Skin epidermis (tissue), 12 donors: ENCODE measurements around the gene RPTN.
A peak's percentile ranks its signal among the peaks of the same experiment; 100 is the strongest.

Experiments used
- H3K27ac ChIP-seq, 21 experiments: fragments of 200-600 bp; sonication (generic) in 11 of 21; one replicate each; pipeline ENCODE4 v1.5.0; 2020; ENCODE audit warnings: mild to moderate bottlenecking in 3 of 21, inconsistent platforms in 2 of 21, moderate library complexity in 2 of 21
- H3K4me3 ChIP-seq, 7 experiments: fragments of 200-600 bp; sonication (generic) in 2 of 7; one replicate each; pipeline ENCODE4 v1.5.0; 2020; ENCODE audit warnings: inconsistent platforms in 2 of 7, mild to moderate bottlenecking in 2 of 7, moderate library complexity in 1 of 7

The RPTN gene

DNA sequence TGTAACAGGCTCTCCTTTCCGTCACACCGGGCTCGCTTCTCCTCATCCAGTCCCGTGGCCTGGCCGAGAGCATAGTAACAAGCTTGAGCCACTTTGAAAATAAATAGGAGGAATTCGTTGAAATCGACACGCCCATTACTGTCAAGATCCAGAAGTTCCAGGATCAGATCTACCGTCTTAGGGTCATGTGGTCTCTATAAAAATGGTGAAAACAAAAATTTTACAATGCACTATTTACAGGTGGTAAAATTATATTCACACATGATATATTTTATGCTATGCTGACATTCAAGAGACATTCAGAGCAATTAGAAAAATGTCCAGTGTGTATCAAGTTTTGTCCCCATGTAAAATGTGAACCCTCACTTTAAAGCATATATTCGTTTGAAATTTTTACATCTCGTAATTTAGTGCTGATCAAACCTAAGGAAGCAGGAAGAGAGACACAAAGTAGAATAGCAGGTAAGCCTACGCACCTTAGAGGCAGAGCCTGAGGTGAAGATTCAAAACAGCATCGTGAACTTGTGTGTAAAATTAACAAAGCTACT lies 46.1 kb downstream of the RPTN start:
- no peak overlapping the region for H3K27ac ChIP-seq
- H3K4me3 ChIP-seq, result peak overlapping the region in 2 of 7 experiments; percentile 26 to 44

DNA sequence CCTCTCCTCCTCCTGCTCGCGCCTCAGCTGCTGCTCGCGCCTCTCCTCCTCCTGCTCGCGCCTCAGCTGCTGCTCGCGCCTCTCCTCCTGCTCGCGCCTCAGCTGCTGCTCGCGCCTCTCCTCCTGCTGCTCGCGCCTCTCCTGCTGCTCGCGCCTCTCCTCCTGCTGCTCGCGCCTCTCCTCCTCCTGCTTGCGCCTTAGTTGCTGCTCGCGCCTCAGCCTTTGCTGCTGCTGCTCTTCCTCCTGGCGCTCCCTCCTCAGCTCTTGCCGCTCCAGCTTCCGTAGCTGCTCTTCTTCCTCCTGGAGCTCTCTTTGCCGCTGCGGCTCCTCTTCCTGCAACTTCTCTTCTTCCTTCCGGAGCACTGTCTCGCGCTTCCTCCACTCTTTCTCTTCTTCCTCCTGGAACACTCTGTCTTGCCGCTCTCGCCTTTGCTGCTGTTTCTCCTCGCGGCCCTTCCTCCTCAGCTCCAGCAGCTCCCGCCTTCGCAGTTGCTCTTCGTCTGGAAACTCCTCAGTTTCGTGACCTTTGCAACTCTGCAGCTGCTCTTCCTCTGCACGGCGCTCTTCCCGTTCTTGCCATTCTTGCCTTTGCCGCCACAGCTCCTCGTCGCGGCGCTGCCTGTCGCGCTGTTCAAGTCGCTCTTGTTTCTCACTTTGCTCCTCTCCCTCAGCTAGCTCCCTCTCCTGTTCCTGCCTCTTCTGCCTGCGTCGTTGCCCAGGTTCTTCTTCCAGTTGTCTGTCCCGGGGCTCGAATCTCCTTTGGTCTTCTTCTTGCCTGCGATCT lies 46.7 kb downstream of the RPTN start:
- Histone ChIP-seq H3K27ac (no peak overlapping the region), H3K4me3 (peak overlapping the region; percentile 19 to 44 (median 26))

DNA sequence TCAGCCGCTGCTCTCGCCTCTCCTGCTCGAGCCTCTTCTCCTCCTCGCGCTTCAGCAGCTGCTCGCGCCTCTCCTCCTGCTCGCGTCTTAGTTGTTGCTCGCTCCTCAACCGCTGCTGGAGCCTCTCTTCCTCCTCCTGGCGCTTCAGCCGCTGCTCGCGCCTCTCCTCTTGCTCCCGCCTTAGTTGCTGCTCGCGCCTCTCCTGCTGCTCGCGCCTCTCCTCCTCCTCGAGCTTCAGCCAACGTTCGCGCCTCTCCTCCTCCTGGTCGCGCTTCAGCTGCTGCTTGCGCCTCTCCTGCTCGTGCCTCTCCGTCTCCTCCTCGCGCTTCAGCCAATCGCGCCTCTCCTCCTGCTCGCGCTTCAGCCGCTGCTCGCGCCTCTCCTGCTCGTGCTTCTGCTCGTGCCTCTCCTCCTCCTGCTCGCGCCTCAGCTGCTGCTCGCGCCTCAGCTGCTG lies 47.5 kb downstream of the RPTN start:
- H3K27ac ChIP-seq, result no peak overlapping the region
- peak overlapping the region; percentile 19 to 44 (median 26) for H3K4me3 ChIP-seq

DNA sequence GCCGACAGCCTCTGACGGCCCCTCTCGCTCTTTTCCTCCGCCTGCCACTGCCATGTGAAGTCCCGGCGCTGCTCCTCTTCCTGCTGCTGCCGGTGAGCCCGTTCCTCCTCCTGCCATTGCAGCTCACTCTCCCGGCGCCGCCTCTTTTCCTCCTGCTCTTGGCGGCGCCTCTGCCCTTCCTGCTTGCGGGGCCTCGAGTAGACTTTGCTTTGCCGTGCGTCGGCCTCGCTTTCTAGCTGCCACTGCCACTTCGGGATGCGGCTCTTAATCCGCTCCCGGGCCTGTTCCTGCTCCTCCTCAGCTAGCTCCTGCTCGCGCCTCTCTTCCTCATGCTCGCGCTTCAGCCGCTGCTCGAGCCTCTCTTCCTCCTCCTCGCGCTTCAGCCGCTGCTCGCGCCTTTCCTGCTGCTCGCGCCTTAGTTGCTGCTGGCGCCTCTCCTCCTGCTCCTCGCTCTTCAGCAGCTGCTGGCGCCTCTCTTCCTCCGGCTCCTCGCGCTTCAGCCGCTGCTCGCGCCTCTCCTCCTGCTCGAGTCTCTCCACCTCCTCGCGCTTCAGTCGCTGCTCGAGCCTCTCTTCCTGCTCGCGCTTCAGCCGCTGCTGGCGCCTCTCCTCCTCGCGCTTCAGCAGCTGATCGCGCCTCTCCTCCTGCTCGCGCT lies 48.0 kb downstream of the RPTN start:
- no peak overlapping the region for H3K27ac ChIP-seq
- peak overlapping the region; percentile 19 to 44 (median 26) for H3K4me3 ChIP-seq

DNA sequence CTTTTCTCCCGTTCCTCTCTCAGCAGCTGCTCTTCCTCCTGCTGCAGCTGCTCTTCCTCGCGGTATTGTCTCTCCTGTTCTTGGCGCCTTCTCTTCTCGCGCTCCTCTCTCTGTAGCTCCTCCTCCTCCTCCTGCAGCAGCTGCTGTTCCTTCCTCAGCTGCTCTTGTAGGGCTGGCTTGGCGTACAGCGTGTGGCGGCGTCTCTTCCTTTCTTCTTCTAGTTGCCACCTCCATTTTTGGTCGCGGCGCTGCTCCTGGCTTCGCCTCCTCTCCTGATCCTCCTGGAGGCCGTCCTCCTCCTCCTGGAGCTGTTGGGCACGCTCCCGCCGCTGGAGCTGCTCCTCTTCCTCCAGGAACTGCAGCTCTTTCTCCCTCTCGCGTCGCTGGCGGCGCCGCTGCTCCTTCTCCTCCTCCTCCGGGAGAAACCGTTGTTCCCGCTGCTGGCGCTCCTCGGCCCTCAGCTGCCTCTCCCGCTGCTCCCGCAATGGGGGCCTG lies 48.6 kb downstream of the RPTN start:
- peak overlapping the region; percentile 19 to 44 (median 26) for H3K4me3 ChIP-seq
- H3K27ac ChIP-seq, result no peak overlapping the region

DNA sequence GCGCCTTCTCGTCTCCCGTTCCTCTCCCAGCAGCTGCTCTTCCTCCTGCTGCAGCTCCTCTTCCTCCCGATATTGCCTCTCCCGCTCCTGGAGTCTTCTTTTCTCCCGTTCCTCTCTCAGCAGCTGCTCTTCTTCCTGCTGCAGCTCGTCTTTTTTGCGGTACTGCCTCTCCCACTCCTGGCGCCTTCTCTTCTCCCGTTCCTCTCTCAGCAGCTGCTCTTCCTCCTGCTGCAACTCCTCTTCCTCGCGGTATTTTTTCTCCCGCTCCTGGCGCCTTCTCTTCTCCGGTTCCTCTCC lies 49.1 kb downstream of the RPTN start:
- no peak overlapping the region for H3K27ac ChIP-seq
- peak overlapping the region in 6 of 7 experiments; percentile 19 to 44 (median 28) for H3K4me3 ChIP-seq

DNA sequence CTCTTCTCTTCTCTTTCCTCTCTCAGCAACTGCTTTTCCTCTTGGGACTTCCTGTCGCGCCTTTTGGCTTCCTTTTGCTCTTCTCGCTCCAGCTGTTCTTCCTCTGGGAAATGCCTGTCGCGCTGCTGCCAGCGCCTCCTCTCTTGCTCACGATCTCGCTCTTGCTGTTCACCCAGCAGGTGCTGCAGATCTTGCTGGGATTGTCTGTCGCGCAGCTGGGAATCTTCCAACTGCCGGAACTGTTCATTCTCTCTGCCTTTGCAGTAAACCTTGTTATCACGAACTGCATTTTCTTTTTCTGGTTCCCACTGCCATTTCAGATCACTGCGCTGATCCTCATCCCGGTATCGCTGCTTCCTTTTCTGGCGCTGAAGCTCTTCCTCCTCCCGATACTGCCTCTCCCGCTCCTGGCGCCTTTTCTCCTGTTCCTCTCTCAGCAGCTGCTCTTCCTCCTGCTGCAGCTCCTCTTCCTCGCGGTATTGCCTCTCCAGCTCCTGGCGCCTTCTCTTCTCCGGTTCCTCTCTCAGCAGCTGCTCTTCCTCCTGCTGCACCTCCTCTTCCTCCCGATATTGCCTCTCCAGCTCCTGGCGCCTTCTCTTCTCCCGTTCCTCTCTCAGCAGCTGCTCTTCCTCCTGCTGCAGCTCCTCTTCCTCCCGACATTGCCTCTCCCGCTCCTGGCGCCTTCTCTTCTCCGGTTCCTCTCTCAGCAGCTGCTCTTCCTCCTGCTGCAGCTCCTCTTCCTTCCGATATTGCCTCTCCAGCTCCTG lies 49.6 kb downstream of the RPTN start:
- Histone ChIP-seq H3K4me3 (peak overlapping the region in 6 of 7 experiments; percentile 19 to 44 (median 28)), H3K27ac (no peak overlapping the region)

DNA sequence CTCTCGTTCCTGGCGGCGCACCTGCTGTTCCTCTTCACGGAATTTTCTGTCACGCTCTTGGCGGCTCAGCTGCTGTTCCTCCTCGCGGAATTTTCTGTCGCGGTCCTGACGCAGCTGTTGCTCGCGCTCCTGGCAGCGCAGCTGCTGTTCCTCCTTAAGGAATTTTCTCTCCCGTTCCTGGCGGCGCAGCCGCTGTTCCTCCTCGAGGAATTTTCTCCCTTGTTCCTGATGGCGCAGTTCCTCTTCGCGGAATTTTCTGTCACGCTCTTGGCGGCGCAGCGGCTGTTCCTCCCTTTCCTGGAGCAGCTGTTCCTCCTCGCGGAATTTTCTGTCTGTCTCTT lies 50.2 kb downstream of the RPTN start:
- H3K4me3 ChIP-seq, result peak overlapping the region in 4 of 7 experiments; percentile 10 to 44 (median 28)

DNA sequence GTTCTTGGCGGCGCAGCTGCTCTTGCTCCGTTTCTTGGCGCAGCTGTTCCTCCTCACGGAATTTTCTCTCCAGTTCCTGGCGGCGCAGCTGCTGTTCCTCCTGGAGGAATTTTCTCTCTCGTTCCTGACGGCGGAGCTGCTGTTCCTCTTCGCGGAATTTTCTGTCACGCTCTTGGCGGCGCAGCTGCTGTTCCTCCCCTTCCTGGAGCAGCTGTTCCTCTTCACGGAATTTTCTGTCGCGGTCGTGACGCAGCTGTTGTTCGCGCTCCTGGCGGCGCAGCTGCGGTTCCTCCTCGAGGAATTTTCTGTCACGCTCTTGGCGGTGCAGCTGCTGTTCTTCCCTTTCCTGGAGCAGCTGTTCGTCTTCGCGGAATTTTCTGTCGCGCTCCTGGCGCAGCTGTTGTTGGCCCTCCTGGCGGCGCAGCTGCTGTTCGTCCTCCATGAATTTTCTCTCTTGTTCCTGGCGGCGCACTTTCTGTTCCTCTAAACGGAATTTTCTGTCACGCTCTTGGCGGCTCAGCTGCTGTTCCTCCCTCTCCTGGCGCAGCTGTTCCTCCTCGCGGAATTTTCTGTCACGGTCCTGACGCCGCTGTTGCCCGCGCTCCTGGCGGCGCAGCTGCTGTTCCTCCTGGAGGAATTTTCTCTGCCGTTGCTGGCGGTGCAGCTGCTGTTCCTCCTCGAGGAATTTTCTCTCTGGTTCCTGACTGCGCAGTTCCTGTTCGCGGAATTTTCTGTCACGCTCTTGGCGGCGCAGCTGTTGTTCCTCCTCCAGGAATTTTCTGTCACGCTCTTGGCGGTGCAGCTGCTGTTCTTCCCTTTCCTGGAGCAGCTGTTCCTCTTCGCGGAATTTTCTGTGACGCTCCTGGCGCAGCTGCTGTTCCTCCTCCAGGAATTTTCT lies 50.8 kb downstream of the RPTN start:
- H3K27ac ChIP-seq, result no peak overlapping the region
- peak overlapping the region; percentile 1 to 44 (median 14) for H3K4me3 ChIP-seq

More for the DNA sequence above, 50.2 kb downstream of the RPTN start:
- H3K27ac ChIP-seq, result no peak overlapping the region

DNA sequence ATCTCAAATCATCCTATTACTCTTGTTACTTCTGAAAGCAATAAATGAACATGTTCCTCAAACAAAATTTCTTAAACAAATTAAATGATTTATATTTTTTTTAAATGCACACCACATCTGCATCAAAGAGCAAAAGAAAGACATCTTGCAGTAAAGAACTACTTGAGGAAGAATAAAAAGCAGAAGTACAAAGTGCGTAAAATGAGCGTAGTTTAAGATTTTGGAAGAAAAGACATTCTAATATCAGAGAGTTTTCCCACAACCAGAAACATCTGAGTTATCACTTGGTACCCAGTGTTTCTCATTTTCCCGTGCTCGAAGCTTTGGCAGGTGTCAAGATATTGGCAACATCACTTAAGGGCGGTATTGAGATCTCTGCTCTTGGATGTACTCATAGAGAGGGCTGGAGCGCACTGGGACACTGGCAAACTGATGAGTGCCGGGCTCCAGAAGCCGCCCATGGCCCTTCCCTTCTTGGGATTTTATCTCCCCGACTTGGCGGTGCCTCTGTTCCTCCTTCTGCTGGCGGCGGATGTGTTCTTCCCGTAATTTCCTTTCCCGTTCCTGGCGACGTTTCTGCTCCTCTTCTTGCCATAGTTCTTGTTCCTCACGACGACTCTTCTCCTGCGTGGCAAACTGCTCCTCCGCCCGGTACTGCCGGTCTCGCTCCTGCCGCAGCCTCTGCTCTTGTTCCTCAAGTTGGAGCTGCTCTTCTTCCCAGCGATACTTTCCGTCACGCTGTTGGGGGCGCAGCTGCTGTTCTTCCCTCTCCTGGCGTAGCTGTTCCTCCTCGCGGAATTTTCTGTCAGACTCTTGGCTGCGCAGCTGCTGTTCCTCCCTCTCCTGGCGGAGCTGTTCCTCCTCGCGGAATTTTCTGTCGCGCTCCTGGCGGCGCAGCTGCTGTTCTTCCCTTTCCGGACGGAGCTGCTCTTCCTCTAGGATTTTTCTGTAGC lies 51.7 kb downstream of the RPTN start:
- peak overlapping the region in 6 of 7 experiments; percentile 1 to 44 (median 16) for H3K4me3 ChIP-seq

DNA sequence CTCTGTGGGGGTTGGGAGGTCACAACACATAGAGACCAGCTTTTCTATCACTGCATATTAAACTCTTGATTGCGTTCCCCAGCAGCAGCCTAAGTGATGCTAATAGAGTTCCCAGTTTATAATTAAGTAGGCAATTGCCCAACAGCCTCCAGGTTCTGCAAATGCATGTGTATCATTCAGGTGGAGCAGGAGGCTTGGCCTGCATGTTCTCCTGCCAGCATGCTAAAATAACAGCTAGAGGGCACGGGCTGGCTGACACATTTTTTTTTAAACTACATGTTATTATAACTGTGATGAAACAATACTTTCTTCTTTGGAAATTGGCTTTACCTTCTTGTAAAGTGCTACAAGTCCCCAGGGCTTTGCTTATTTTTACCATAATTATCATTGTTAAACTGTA lies 54.2 kb downstream of the RPTN start:
- Histone ChIP-seq H3K4me3 (no peak overlapping the region), H3K27ac (no peak overlapping the region)

More for the DNA sequence above, 51.7 kb downstream of the RPTN start:
- H3K27ac ChIP-seq, result no peak overlapping the region
